IPS-18c (cell line): ENCODE measurements around the gene SEC24C.

Experiments
- H3K4me3 ChIP-seq: 2 replicates; pipeline ENCODE4 v1.7.0; 2013; ENCODE audit warnings: low read depth, mild to moderate bottlenecking, low read length, moderate library complexity; ENCODE audit not compliant: insufficient read depth
- H3K9me3 ChIP-seq: one replicate; pipeline ENCODE4 v1.6.1; 2013; ENCODE audit warnings: mild to moderate bottlenecking, low read length, moderate library complexity; ENCODE audit not compliant: control insufficient read depth, insufficient read depth

The SEC24C gene

GRCh38 chr10:73798087-73798486 is 53.9 kb downstream of the SEC24C start:
- no peak overlapping the region for H3K4me3 ChIP-seq
- H3K9me3 ChIP-seq = no peaks in the 10 kb centered on the region

GRCh38 chr10:73798927-73799560 is 54.9 kb downstream of the SEC24C start:
- Histone ChIP-seq H3K9me3 (no peaks in the 10 kb centered on the region), H3K4me3 (no peak overlapping the region)

GRCh38 chr10:73799899-73800559 is 55.9 kb downstream of the SEC24C start:
- no peaks in the 10 kb centered on the region for H3K9me3 ChIP-seq
- H3K4me3 ChIP-seq = no peak overlapping the region

GRCh38 chr10:73800560-73801252 is 56.5 kb downstream of the SEC24C start:
- Histone ChIP-seq H3K4me3 (no peak overlapping the region), H3K9me3 (no peaks in the 10 kb centered on the region)

GRCh38 chr10:73801253-73801590 is 57.0 kb downstream of the SEC24C start:
- no peaks in the 10 kb centered on the region for H3K9me3 ChIP-seq
- no peak overlapping the region for H3K4me3 ChIP-seq

GRCh38 chr10:73802276-73802991 is 58.3 kb downstream of the SEC24C start:
- H3K9me3 ChIP-seq = no peaks in the 10 kb centered on the region

GRCh38 chr10:73803680-73804286 is 59.6 kb downstream of the SEC24C start:
- Histone ChIP-seq H3K4me3 (no peak overlapping the region), H3K9me3 (no peaks in the 10 kb centered on the region)

More at GRCh38 chr10:73802276-73802991, 58.3 kb downstream of the SEC24C start:
- H3K4me3 ChIP-seq = no peak overlapping the region

GRCh38 chr10:73806176-73806950 is 62.2 kb downstream of the SEC24C start:
- Histone ChIP-seq H3K4me3 (no peak overlapping the region), H3K9me3 (no peaks in the 10 kb centered on the region)

- H3K9me3 ChIP-seq = no peaks in the 10 kb centered on the region
- no peak overlapping the region for H3K4me3 ChIP-seq
These were observed 63.3 kb downstream of the SEC24C start for GRCh38 chr10:73807471-73807870.

GRCh38 chr10:73808021-73808815 is 64.0 kb downstream of the SEC24C start:
- no peak overlapping the region for H3K4me3 ChIP-seq
- no peaks in the 10 kb centered on the region for H3K9me3 ChIP-seq

- Histone ChIP-seq H3K9me3 (no peaks in the 10 kb centered on the region), H3K4me3 (no peak overlapping the region)
These were observed 65.1 kb downstream of the SEC24C start for GRCh38 chr10:73809061-73809818.

- H3K9me3 ChIP-seq = no peaks in the 10 kb centered on the region
- peak overlapping the region; percentile 91 for H3K4me3 ChIP-seq
These were observed 66.2 kb downstream of the SEC24C start for GRCh38 chr10:73810358-73810734.

GRCh38 chr10:73810735-73811465 is 66.7 kb downstream of the SEC24C start:
- Histone ChIP-seq H3K9me3 (no peaks in the 10 kb centered on the region), H3K4me3 (peak overlapping the region; percentile 91)

- Histone ChIP-seq H3K4me3 (no peak overlapping the region), H3K9me3 (no peaks in the 10 kb centered on the region)
These were observed 68.5 kb downstream of the SEC24C start for GRCh38 chr10:73812657-73813056.

GRCh38 chr10:73813333-73813732 is 69.2 kb downstream of the SEC24C start:
- H3K9me3 ChIP-seq = no peaks in the 10 kb centered on the region
- no peak overlapping the region for H3K4me3 ChIP-seq
